DOHH2 (cell line): ENCODE results near the gene MBNL3.

ENCODE experiments used
- EZH2phosphoT487 ChIP-seq: fragments of 200-600 bp; sonication (generic); IDR thresholded peaks from 2 replicates; pipeline ENCODE4 v1.6.1; 2017; ENCODE audit warnings: borderline replicate concordance, mild to moderate bottlenecking, antibody characterized with exemption, low read length, moderate library complexity, mixed read lengths
- TF ChIP-seq, protein P1 (sequence below): fragments of 200-600 bp; sonication (generic); IDR thresholded peaks from one replicate; pipeline ENCODE4 v1.5.1; 2014; ENCODE audit warnings: antibody characterized with exemption, mild to moderate bottlenecking, low read depth, low read length; ENCODE audit not compliant: poor library complexity, severe bottlenecking

DNA sequence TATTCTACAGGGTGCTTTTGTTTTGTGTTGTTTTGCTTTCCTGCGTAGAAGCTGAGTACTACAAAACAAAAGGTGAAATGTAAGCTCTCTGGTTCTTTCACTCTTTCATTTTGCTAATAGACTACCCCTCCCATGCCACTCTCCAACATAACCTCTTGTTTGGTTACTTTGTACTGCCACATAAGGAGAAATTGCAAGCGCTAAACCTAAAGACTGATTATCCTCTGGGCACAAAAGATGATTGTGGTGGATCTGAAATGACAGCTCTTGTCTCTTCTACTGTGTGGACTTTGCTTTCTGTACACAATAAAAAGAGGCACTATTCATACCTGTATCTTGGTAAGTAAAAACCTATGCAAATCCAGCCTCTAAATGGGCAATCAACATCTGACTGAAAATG is 5.3 kb downstream of the MBNL3 start:
- TF ChIP-seq, protein P1, sequence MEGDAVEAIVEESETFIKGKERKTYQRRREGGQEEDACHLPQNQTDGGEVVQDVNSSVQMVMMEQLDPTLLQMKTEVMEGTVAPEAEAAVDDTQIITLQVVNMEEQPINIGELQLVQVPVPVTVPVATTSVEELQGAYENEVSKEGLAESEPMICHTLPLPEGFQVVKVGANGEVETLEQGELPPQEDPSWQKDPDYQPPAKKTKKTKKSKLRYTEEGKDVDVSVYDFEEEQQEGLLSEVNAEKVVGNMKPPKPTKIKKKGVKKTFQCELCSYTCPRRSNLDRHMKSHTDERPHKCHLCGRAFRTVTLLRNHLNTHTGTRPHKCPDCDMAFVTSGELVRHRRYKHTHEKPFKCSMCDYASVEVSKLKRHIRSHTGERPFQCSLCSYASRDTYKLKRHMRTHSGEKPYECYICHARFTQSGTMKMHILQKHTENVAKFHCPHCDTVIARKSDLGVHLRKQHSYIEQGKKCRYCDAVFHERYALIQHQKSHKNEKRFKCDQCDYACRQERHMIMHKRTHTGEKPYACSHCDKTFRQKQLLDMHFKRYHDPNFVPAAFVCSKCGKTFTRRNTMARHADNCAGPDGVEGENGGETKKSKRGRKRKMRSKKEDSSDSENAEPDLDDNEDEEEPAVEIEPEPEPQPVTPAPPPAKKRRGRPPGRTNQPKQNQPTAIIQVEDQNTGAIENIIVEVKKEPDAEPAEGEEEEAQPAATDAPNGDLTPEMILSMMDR: no peak
- TF ChIP-seq EZH2phosphoT487: no peak
